ENCODE data around the gene RIT1.
"Not testable (repeated sequence)": the region's sequence is repeated elsewhere in the genome, so short reads cannot be mapped to it uniquely, and the experiment has no call there.

RIT1 gene

DNA sequence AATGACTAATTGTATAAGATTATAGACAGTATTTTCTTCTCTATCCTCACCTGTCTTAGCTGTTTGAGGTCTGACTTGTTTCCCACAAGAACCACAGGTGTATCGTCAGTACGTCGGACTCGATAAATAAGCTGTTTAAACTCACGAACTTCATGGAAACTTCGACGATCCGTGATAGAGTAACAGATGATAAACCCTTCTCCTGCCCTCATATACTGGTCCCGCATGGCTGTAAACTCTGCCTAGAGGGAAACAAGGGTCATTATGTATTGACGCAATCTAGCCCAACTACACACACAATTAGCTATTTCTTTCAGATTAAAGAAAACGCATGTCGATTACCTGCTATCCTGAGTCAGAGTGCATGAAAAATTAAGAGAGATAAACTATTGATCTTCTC is 6.9 kb downstream of the RIT1 start:
- no peak for TF ChIP-seq CTCF (IDR thresholded peaks at IDR 0.05; ENCODE audit: low read depth, low read length, missing control alignments)
- H3K4me3 ChIP-seq (ENCODE audit: low read depth, low read length), result no peak overlapping the region
- no peak for DNase-seq (ENCODE audit: low read depth)

GRCh38 chr1:155900161-155900560 is 11.0 kb downstream of the RIT1 start:
- no peak for TF ChIP-seq CTCF (IDR thresholded peaks at IDR 0.05; ENCODE audit: low read depth, low read length, missing control alignments)
- no peak overlapping the region for H3K4me3 ChIP-seq (ENCODE audit: low read depth, low read length)
- no peak for DNase-seq (ENCODE audit: low read depth)

- DNase-seq (ENCODE audit: low read depth), result no peak
- TF ChIP-seq CTCF (IDR thresholded peaks at IDR 0.05; ENCODE audit: low read depth, low read length, missing control alignments), result no peak
- H3K4me3 ChIP-seq (ENCODE audit: low read depth, low read length), result no peak overlapping the region
Observed at GRCh38 chr1:155899683-155900082, 11.5 kb downstream of the RIT1 start.

DNA sequence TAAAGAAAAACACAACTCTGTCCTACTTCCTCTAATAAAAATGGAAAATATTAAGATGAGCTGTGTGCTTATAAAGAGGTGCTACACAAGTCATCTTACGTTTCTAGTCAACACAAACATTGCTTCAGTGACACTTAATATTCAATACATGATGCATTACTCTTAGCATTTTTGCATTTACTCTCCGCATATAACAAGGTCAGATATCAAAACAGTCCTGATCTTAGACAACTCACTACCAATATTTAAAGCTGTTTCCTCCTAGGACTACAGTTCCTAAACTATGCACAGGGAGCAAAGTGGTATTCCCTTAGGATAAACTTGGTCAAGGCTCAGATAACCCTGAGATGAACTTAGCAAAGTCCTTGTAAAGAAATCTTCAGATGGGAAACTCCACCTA is 12.3 kb downstream of the RIT1 start:
- TF ChIP-seq CTCF (IDR thresholded peaks at IDR 0.05; ENCODE audit: low read depth, low read length, missing control alignments), result no peak
- no peak overlapping the region for H3K4me3 ChIP-seq (ENCODE audit: low read depth, low read length)
- no peak for DNase-seq (ENCODE audit: low read depth)

DNA sequence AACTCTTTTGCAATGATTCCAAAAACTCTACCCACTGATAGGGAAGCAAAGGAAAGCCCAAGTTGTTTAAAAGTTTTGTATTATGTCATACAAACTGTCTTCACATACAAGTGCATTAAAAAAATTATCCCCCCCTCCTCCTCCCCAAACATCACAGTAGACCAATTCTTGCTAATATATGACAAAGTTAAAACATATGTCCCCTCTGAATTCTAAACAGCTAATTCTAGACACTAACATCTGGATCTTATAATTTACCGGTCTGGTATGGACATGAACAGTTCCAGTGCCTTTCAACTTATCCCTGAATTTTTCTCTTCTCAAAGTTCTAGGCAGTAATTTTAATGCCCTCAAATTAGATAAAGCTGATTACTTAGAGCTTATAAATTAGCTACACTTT is 13.4 kb downstream of the RIT1 start:
- no peak overlapping the region for H3K4me3 ChIP-seq (ENCODE audit: low read depth, low read length)
- DNase-seq (ENCODE audit: low read depth), result no peak
- TF ChIP-seq CTCF (IDR thresholded peaks at IDR 0.05; ENCODE audit: low read depth, low read length, missing control alignments), result no peak

GRCh38 chr1:155896476-155896875 is 14.7 kb downstream of the RIT1 start:
- H3K4me3 ChIP-seq (ENCODE audit: low read depth, low read length); DNase-seq (ENCODE audit: low read depth): not testable (repeated sequence)

- DNase-seq (ENCODE audit: low read depth); H3K4me3 ChIP-seq (ENCODE audit: low read depth, low read length): not testable (repeated sequence)
Observed at GRCh38 chr1:155895617-155896016, 15.5 kb downstream of the RIT1 start.

DNA sequence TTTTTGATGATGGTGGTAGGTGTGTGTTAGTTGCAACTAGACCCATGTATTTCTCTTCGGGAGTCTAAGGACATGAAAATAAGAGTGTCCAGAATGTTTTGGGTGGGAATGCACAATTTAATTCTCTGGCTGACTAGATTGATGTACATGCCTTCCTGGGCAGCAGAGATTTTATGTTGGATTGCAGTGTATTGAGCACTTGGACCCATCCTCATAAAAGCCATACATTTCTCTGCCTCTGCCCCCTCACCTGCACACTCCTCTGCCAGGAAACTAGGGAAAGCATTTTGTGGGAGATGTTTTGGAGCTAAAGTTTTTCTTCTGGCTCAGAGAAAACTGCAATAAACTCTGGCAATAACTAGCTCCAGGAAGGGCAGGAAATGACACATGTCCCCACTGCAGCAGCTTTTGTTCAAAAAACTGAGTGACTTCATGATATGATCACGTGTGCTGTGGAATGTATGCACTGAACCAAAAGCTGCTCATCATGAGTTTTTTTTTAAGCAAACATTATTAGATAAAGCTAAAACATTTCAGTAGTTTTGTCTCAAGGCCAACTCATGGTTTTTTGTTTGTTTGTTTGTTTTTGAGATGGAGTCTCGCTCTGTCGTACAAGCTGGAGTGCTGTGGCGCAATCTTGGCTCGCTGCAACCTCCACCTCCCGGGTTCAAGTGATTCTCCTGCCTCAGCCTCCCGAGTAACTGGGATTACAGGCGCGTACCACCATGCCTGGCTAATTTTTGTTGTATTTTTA is 17.6 kb downstream of the RIT1 start:
- no peak for TF ChIP-seq CTCF (IDR thresholded peaks at IDR 0.05; ENCODE audit: low read depth, low read length, missing control alignments)
- no peak for DNase-seq (ENCODE audit: low read depth)
- no peak overlapping the region for H3K4me3 ChIP-seq (ENCODE audit: low read depth, low read length)

Measured in GM12864 (cell line).